Gastrocnemius medialis (tissue), 4 donors: Measurements from ENCODE around the gene PTPRE. TPM values are rescaled to one million over a fixed set of nuclear protein-coding genes. Genes with fewer than 3 reads are reported as not detected.

Source experiments
- ATAC-seq, 2 donors: fragments of 150-250 bp; one replicate each; pipeline ENCODE4 v1.9.1; 2016
- DNase-seq, 2 donors: peaks; one replicate each; pipeline ENCODE4 v3.0.0-alpha.2; 2019
- H3K27ac ChIP-seq, 4 donors: fragments of 200-600 bp; sonication (generic); 1 replicate in 1 of 4; 2 replicates in 3 of 4; pipeline ENCODE4 v1.5.1; 2016 to 2018; ENCODE audit warnings: mild to moderate bottlenecking in 2 of 4, moderate library complexity in 1 of 4
- H3K27me3 ChIP-seq, 3 donors: fragments of 200-600 bp; sonication (generic) in 2 of 3; 1 replicate in 1 of 3; 2 replicates in 2 of 3; pipeline versions ENCODE4 v1.5.1 to v1.6.0; 2016 to 2019; ENCODE audit warnings: mild to moderate bottlenecking in 1 of 3, moderate library complexity in 1 of 3
- H3K36me3 ChIP-seq, 2 donors: fragments of 200-600 bp; sonication (generic) in 1 of 2; one replicate each; pipeline ENCODE4 v1.5.1; 2017 to 2018
- H3K4me1 ChIP-seq, 2 donors: fragments of 200-600 bp; sonication (generic) in 1 of 2; one replicate each; pipeline ENCODE4 v1.5.1; 2016 to 2017; ENCODE audit warnings: mild to moderate bottlenecking in 2 of 2
- H3K4me3 ChIP-seq, 4 donors: fragments of 200-600 bp; sonication (generic) in 3 of 4; 1 replicate in 1 of 4; 2 replicates in 3 of 4; pipeline ENCODE4 v1.5.1; 2016 to 2019; ENCODE audit warnings: mild to moderate bottlenecking in 2 of 4
- H3K9me3 ChIP-seq, 3 donors: fragments of 200-600 bp; sonication (generic) in 2 of 3; 1 replicate in 1 of 3; 2 replicates in 2 of 3; pipeline ENCODE4 v1.5.1; 2016 to 2019
- CTCF ChIP-seq, 5 experiments: fragments of 450-650 bp in 3 of 5; fragments of 200-600 bp in 2 of 5; sonication (generic) in 2 of 5; IDR thresholded peaks in 4 of 5; conservative IDR thresholded peaks in 1 of 5; 1 replicate in 4 of 5; 2 replicates in 1 of 5; pipeline ENCODE4 v1.5.1; 2016 to 2019; ENCODE audit warnings: antibody characterized with exemption in 5 of 5, mild to moderate bottlenecking in 3 of 5, moderate library complexity in 3 of 5
- POLR2A ChIP-seq, 2 donors: fragments of 450-650 bp; IDR thresholded peaks; one replicate each; pipeline ENCODE4 v1.6.1; 2017; ENCODE audit warnings: antibody characterized with exemption in 2 of 2, mild to moderate bottlenecking in 2 of 2, moderate library complexity in 2 of 2
- in situ Hi-C, 4 donors: fragments of 200-750 bp; cut with MboI; loops; one replicate each; pipeline versions ENCODE4 v1.15.0 to v1.8.0; 2017; ENCODE audit warnings: low sequenced_read_pairs in 4 of 4
- intact Hi-C: fragments of 100-400 bp; cut with DNase I; formaldehyde crosslinking; loops from one replicate; pipeline ENCODE4 v1.15.1; 2023; ENCODE audit warnings: low total_unique reads
- total RNA-seq, 4 donors: library from RNA; depleted of rRNA; stranded (reverse); fragments of >200 nt; gene quantifications; one replicate each; pipeline versions ENCODE4 v1.1.0 to v1.2.3, GENCODE V29; 2016

Gene PTPRE
- total RNA-seq, 4 donors from 2014 or later = 0.97 to 2.2 (median 1.6) TPM

- in situ Hi-C loops (no loop called here), intact Hi-C loops (no loop called here)
- no peaks in the 10 kb centered on the region for H3K36me3 ChIP-seq
- no peaks in the 10 kb centered on the region for H3K9me3 ChIP-seq
- TF ChIP-seq POLR2A (IDR thresholded peaks at IDR 0.05) (no peak), CTCF (IDR thresholded peaks at IDR 0.05 in 4 of 5, conservative IDR thresholded peaks at IDR 0.05 in 1 of 5) (no peak)
- peaks cover 0 to 3% (median 0%) of the 10 kb centered on the region in 3 donors for H3K27me3 ChIP-seq
- no peaks in the 10 kb centered on the region for H3K4me1 ChIP-seq
- ATAC-seq = no peak
- DNase-seq = no peak
- no peak overlapping the region for H3K4me3 ChIP-seq
- no peak overlapping the region for H3K27ac ChIP-seq
Observed at GRCh38 chr10:127866276-127867013, 40.5 kb upstream of the PTPRE start.

DNA sequence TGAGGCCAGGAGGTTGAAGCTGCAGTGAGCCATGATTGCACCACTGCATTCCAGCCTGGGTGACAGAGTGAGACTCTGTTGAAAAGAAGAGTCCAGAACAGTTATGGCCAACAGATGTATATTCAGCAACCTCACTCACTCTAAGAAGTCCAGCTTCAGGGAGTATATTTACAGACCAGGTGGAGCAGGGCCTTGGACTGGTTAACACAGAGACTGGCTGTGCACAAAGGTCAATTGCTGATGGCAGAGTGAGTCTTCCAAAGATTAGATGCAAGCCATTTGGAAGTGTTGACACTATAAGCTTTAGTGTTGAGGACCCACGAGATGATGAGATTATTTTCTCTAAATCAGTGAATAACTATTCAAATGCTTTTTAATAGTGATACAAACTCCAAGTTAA, 39.1 kb upstream of the PTPRE start:
- Histone ChIP-seq H3K27me3 (peaks cover 0 to 5% (median 0%) of the 10 kb centered on the region in 3 donors), H3K4me1 (no peaks in the 10 kb centered on the region), H3K4me3 (no peak overlapping the region), H3K36me3 (no peaks in the 10 kb centered on the region), H3K27ac (no peak overlapping the region), H3K9me3 (no peaks in the 10 kb centered on the region)
- no peak for ATAC-seq
- TF ChIP-seq POLR2A (IDR thresholded peaks at IDR 0.05) = no peak
- no peak for TF ChIP-seq CTCF (IDR thresholded peaks at IDR 0.05 in 4 of 5, conservative IDR thresholded peaks at IDR 0.05 in 1 of 5)
- intact Hi-C loops (no loop called here), in situ Hi-C loops (no loop called here)
- no peak for DNase-seq

DNA sequence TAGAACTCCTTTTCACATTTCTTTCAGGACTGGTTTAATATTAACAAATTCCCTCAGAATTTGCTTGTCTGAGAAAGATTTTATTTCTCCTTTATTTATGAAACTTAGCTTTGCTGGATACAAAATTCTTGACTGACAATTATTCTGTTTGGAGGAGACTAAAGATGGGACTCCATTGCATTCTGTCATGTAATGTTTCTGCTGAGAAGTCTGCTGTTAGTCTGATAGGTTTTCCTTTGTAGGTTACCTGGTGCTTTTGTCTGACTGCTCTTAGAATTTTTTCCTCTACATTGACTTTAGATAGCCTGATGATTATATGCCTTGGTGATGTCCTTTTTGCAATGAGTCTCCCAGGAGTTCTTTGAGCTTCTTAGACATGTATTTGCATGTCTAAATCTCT, 37.6 kb upstream of the PTPRE start:
- Histone ChIP-seq H3K9me3 (no peaks in the 10 kb centered on the region), H3K36me3 (no peaks in the 10 kb centered on the region), H3K4me1 (no peaks in the 10 kb centered on the region), H3K27ac (no peak overlapping the region), H3K4me3 (no peak overlapping the region), H3K27me3 (peaks cover 0 to 5% (median 0%) of the 10 kb centered on the region in 3 donors)
- no peak for DNase-seq
- no peak for ATAC-seq
- in situ Hi-C loops (no loop called here), intact Hi-C loops (no loop called here)
- TF ChIP-seq POLR2A (IDR thresholded peaks at IDR 0.05) = no peak
- no peak for TF ChIP-seq CTCF (IDR thresholded peaks at IDR 0.05 in 4 of 5, conservative IDR thresholded peaks at IDR 0.05 in 1 of 5)

DNA sequence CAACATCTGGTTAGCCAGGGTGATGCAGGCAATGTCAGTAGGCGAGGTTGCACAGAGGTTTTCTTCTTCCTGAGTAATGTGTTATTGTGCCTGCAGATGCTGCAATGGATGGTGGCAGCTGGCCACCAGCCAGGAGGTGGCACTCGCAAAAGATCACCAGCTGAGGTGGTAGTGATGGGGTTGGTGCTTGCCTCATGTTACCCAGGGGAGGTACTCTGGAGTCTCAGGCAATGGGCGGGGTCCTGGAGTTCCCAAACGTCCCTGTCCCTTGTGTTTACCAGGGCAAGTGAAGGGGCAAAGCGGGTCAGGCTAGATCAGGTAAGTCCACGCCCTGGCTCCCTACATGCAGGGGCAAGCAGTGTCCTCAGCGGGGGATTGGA, 35.3 kb upstream of the PTPRE start:
- no peak for DNase-seq
- H3K9me3 ChIP-seq = no peaks in the 10 kb centered on the region
- H3K4me3 ChIP-seq = no peak overlapping the region
- peaks cover 0 to 5% (median 0%) of the 10 kb centered on the region in 3 donors for H3K27me3 ChIP-seq
- no peaks in the 10 kb centered on the region for H3K36me3 ChIP-seq
- ATAC-seq = no peak
- TF ChIP-seq CTCF (IDR thresholded peaks at IDR 0.05 in 4 of 5, conservative IDR thresholded peaks at IDR 0.05 in 1 of 5) (no peak), POLR2A (IDR thresholded peaks at IDR 0.05) (no peak)
- no peaks in the 10 kb centered on the region for H3K4me1 ChIP-seq
- intact Hi-C loops (loop anchor here (10.0 kb wide), 1 partner anchor 453 kb away; no protein-coding TSS in a partner anchor), in situ Hi-C loops (no loop called here)
- H3K27ac ChIP-seq = no peak overlapping the region
